Measurements from ENCODE around the gene FMNL2. TPM values are rescaled to one million over a fixed set of nuclear protein-coding genes. Genes with fewer than 3 reads are reported as not detected.

The FMNL2 gene
- total and polyA plus RNA-seq, 2 experiments from 2014 or later: 4.4 to 18.6 TPM

DNA sequence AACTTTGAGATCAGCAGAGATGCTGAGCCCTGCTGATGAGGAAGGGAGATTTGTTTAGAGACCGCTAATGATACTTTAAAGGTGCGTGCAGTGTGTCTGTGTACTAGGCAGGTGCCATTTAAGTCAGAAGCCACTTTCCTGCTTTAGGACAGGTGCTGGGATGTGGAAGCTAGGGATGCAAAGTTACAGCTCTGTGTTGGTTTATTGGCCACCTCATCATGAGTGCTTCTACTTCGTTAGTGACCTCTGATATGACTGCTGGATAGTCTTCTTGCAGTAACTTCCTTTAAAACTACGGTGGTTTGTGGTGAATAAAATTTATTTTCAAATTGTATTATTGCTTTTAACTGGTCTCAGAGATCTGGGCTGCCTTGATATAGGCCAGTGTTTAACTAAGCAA, 44.1 kb downstream of the FMNL2 start:
- in situ Hi-C loops (cut with MboI): no loop called here
- H3K27me3 ChIP-seq (replicated peaks; ENCODE audit: insufficient read depth): no peaks in the 10 kb centered on the region
- 81 to 88% methylated on average over 4 of the region's 4 CpGs for WGBS, 2 experiments (ENCODE audit: low coverage in 1 of 2, low lambda C conversion rate in 2 of 2, missing lambda C conversion rate in 2 of 2)
- DNase-seq: no peak
- H2AFZ ChIP-seq: no peak overlapping the region
- peaks cover 25% of the 10 kb centered on the region for H3K4me1 ChIP-seq (ENCODE audit: insufficient read depth)
- H3F3A ChIP-seq (ENCODE audit: insufficient read depth): peaks cover 7% of the 10 kb centered on the region
- H3K4me2 ChIP-seq (ENCODE audit: unreplicated experiment): no peak overlapping the region
- no peaks in the 10 kb centered on the region for H3K9me2 ChIP-seq (ENCODE audit: insufficient read depth)
- H3K27ac ChIP-seq: no peak overlapping the region
- H3K4me3 ChIP-seq: no peak overlapping the region
- peaks cover 98% of the 10 kb centered on the region for H3K79me2 ChIP-seq (ENCODE audit: insufficient read depth)
- no peaks in the 10 kb centered on the region for H3K36me3 ChIP-seq (ENCODE audit: low read depth)
- TF ChIP-seq EZH2 (IDR thresholded peaks at IDR 0.05; ENCODE audit: insufficient read depth, poor library complexity, severe bottlenecking) (no peak), EZH2phosphoT487 (IDR thresholded peaks at IDR 0.05; ENCODE audit: insufficient read depth, low read depth) (no peak)
- H3K9me3 ChIP-seq (ENCODE audit: low read depth): no peaks in the 10 kb centered on the region
- no peak overlapping the region for H3K9ac ChIP-seq
- no peaks in the 10 kb centered on the region for H4K20me1 ChIP-seq (ENCODE audit: insufficient read depth)

DNA sequence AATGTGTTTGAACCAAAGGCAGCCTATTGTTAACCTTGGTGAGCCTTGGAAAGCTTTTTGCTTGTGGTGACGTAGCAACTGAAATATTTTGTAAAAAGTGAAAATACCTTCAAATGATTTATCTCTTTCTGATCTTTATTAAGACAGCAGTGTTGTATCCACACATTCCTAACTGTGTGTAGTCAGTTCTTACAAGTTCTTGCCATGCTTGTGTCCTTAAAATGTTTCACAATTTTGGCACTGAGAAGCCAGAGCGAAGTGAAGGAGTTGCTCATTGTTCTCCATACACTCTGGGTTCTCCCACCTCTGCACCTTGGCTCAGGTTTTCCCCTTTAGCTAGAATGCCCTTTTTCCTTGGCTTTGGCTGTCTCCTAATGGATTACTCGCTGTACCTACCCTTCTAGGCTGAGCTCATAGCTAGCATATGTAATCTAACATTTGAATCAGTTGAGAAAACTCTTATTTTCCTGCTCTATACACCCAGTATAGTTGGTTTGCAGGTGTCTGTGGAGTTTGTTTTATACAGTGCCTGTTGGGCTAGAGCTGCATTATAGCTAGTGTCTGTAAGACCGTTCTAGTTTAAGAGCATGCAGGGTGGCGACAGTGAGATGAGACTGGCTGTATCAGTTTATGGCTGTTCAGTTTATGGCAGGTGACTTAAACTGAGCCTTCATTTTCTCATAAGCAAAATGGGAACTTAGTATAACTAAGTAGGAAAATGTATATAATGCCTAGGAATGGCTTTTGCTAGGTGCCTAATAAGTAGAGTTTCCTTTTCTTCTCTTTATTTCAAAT, 45.5 kb downstream of the FMNL2 start:
- peak; percentile 57 for DNase-seq
- no peak overlapping the region for H3K27ac ChIP-seq
- H3F3A ChIP-seq (ENCODE audit: insufficient read depth): peaks cover 7% of the 10 kb centered on the region
- H3K9me3 ChIP-seq (ENCODE audit: low read depth): no peaks in the 10 kb centered on the region
- H3K4me1 ChIP-seq (ENCODE audit: insufficient read depth): peaks cover 26% of the 10 kb centered on the region
- in situ Hi-C loops (cut with MboI): no loop called here
- 68 to 69% methylated on average over 5 of the region's 5 CpGs for WGBS, 2 experiments (ENCODE audit: low coverage in 1 of 2, low lambda C conversion rate in 2 of 2, missing lambda C conversion rate in 2 of 2)
- peaks cover 97% of the 10 kb centered on the region for H3K79me2 ChIP-seq (ENCODE audit: insufficient read depth)
- H3K4me2 ChIP-seq (ENCODE audit: unreplicated experiment): peak overlapping the region; percentile 12
- no peak overlapping the region for H2AFZ ChIP-seq
- no peak overlapping the region for H3K4me3 ChIP-seq
- no peaks in the 10 kb centered on the region for H3K36me3 ChIP-seq (ENCODE audit: low read depth)
- no peaks in the 10 kb centered on the region for H3K9me2 ChIP-seq (ENCODE audit: insufficient read depth)
- H3K9ac ChIP-seq: no peak overlapping the region
- no peaks in the 10 kb centered on the region for H3K27me3 ChIP-seq (replicated peaks; ENCODE audit: insufficient read depth)
- no peaks in the 10 kb centered on the region for H4K20me1 ChIP-seq (ENCODE audit: insufficient read depth)
- TF ChIP-seq EZH2 (IDR thresholded peaks at IDR 0.05; ENCODE audit: insufficient read depth, poor library complexity, severe bottlenecking): no peak

DNA sequence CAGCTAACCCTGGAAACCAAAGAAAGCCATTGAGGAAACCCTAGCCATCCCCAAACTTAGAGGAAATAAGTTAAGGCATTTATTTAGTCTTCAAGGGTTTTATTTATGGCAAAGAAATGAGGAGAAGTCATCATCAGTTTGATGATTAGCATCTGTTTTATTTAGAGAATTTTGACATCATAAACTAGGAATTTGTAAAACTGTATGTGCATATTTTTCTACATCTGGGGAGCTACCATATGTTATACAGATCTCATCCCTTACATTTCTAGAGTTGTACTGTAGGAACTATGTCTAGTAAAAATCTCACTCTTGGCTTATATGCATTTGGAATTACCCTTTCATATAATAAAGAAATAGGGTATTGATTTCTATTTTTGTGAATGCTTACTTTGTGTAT, 48.7 kb downstream of the FMNL2 start:
- H3K9me2 ChIP-seq (ENCODE audit: insufficient read depth): no peaks in the 10 kb centered on the region
- H3K4me1 ChIP-seq (ENCODE audit: insufficient read depth): peaks cover 30% of the 10 kb centered on the region
- peak overlapping the region; percentile 22 for H3K4me2 ChIP-seq (ENCODE audit: unreplicated experiment)
- H3F3A ChIP-seq (ENCODE audit: insufficient read depth): peaks cover 7% of the 10 kb centered on the region
- no peaks in the 10 kb centered on the region for H3K27me3 ChIP-seq (replicated peaks; ENCODE audit: insufficient read depth)
- H3K27ac ChIP-seq: no peak overlapping the region
- no peak overlapping the region for H3K4me3 ChIP-seq
- peaks cover 91% of the 10 kb centered on the region for H3K79me2 ChIP-seq (ENCODE audit: insufficient read depth)
- no peaks in the 10 kb centered on the region for H4K20me1 ChIP-seq (ENCODE audit: insufficient read depth)
- H3K36me3 ChIP-seq (ENCODE audit: low read depth): no peaks in the 10 kb centered on the region
- H3K9ac ChIP-seq: no peak overlapping the region
- peak; percentile 31 for DNase-seq
- in situ Hi-C loops (cut with MboI): no loop called here
- H2AFZ ChIP-seq: no peak overlapping the region
- no peaks in the 10 kb centered on the region for H3K9me3 ChIP-seq (ENCODE audit: low read depth)
- TF ChIP-seq EZH2 (IDR thresholded peaks at IDR 0.05; ENCODE audit: insufficient read depth, poor library complexity, severe bottlenecking) (no peak), EZH2phosphoT487 (IDR thresholded peaks at IDR 0.05; ENCODE audit: insufficient read depth, low read depth) (no peak)

DNA sequence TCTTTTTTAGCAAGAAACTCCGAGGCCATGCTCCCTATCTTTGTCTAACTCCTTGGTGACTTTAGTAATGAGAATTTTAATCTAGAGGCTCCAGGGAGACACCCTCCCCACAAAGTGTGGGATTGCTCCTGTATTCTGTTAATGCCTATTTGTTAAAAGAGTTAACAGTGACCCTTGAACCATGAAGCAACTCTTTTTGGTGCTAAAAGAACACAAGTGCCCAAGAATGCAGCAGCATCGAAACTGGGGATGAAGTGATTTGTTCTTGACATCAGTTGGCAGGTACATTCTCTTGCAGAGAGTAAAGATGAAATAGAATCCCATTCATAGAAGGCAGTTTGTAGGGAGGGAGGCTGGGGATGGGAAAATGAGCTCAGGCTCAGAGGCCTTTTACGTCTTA, 50.0 kb downstream of the FMNL2 start:
- no peak overlapping the region for H2AFZ ChIP-seq
- 97 to 100% methylated on average over 3 of the region's 3 CpGs for WGBS, 2 experiments (ENCODE audit: low coverage in 1 of 2, low lambda C conversion rate in 2 of 2, missing lambda C conversion rate in 2 of 2)
- no peaks in the 10 kb centered on the region for H3K27me3 ChIP-seq (replicated peaks; ENCODE audit: insufficient read depth)
- peaks cover 87% of the 10 kb centered on the region for H3K79me2 ChIP-seq (ENCODE audit: insufficient read depth)
- H3K9me2 ChIP-seq (ENCODE audit: insufficient read depth): no peaks in the 10 kb centered on the region
- H3K27ac ChIP-seq: no peak overlapping the region
- H3K4me1 ChIP-seq (ENCODE audit: insufficient read depth): peaks cover 32% of the 10 kb centered on the region
- no peaks in the 10 kb centered on the region for H4K20me1 ChIP-seq (ENCODE audit: insufficient read depth)
- H3K36me3 ChIP-seq (ENCODE audit: low read depth): no peaks in the 10 kb centered on the region
- DNase-seq: no peak
- no peak overlapping the region for H3K9ac ChIP-seq
- in situ Hi-C loops (cut with MboI): no loop called here
- H3K4me2 ChIP-seq (ENCODE audit: unreplicated experiment): no peak overlapping the region
- H3K9me3 ChIP-seq (ENCODE audit: low read depth): no peaks in the 10 kb centered on the region
- TF ChIP-seq EZH2 (IDR thresholded peaks at IDR 0.05; ENCODE audit: insufficient read depth, poor library complexity, severe bottlenecking) (no peak), EZH2phosphoT487 (IDR thresholded peaks at IDR 0.05; ENCODE audit: insufficient read depth, low read depth) (no peak)
- H3F3A ChIP-seq (ENCODE audit: insufficient read depth): peaks cover 7% of the 10 kb centered on the region
- no peak overlapping the region for H3K4me3 ChIP-seq

DNA sequence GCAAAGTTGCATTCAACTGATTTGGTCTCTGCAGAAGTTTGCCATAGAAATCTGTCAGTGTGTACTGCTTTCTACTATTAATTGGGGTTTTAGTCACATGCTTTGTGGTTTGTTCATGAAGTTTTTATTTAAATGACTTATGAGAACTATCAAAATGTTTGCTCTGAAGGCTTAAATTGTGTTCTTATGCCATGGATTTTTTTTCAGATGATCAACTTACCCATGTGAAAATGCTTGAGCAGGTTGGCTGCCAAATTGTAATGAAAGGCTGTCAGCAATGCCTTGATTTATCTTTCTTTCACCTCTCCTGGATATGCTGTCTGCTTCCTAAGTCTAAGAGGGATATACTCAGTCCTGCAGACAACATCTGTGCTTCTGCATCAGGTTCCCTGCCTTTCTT, 50.7 kb downstream of the FMNL2 start:
- H2AFZ ChIP-seq: no peak overlapping the region
- in situ Hi-C loops (cut with MboI): no loop called here
- H3K36me3 ChIP-seq (ENCODE audit: low read depth): no peaks in the 10 kb centered on the region
- H3K4me2 ChIP-seq (ENCODE audit: unreplicated experiment): no peak overlapping the region
- H4K20me1 ChIP-seq (ENCODE audit: insufficient read depth): no peaks in the 10 kb centered on the region
- H3F3A ChIP-seq (ENCODE audit: insufficient read depth): peaks cover 5% of the 10 kb centered on the region
- TF ChIP-seq EZH2phosphoT487 (IDR thresholded peaks at IDR 0.05; ENCODE audit: insufficient read depth, low read depth) (no peak), EZH2 (IDR thresholded peaks at IDR 0.05; ENCODE audit: insufficient read depth, poor library complexity, severe bottlenecking) (no peak)
- no peak overlapping the region for H3K9ac ChIP-seq
- H3K4me3 ChIP-seq: no peak overlapping the region
- DNase-seq: no peak
- H3K9me3 ChIP-seq (ENCODE audit: low read depth): no peaks in the 10 kb centered on the region
- H3K79me2 ChIP-seq (ENCODE audit: insufficient read depth): peaks cover 87% of the 10 kb centered on the region
- no peaks in the 10 kb centered on the region for H3K9me2 ChIP-seq (ENCODE audit: insufficient read depth)
- H3K27me3 ChIP-seq (replicated peaks; ENCODE audit: insufficient read depth): no peaks in the 10 kb centered on the region
- no peak overlapping the region for H3K27ac ChIP-seq
- H3K4me1 ChIP-seq (ENCODE audit: insufficient read depth): peaks cover 25% of the 10 kb centered on the region
